Ishikawa (cell line): ENCODE measurements around the gene NPAS2.

Source experiments
- EP300 ChIP-seq: IDR thresholded peaks from 2 replicates; pipeline ENCODE4 v1.6.1; 2012; ENCODE audit warnings: borderline replicate concordance
- FOXM1 ChIP-seq: IDR thresholded peaks from 2 replicates; pipeline ENCODE4 v1.6.1; 2012; ENCODE audit warnings: low read depth, borderline replicate concordance
- TF ChIP-seq, protein P1 (sequence below): IDR thresholded peaks from 2 replicates; pipeline ENCODE4 v1.6.1; 2012

DNA sequence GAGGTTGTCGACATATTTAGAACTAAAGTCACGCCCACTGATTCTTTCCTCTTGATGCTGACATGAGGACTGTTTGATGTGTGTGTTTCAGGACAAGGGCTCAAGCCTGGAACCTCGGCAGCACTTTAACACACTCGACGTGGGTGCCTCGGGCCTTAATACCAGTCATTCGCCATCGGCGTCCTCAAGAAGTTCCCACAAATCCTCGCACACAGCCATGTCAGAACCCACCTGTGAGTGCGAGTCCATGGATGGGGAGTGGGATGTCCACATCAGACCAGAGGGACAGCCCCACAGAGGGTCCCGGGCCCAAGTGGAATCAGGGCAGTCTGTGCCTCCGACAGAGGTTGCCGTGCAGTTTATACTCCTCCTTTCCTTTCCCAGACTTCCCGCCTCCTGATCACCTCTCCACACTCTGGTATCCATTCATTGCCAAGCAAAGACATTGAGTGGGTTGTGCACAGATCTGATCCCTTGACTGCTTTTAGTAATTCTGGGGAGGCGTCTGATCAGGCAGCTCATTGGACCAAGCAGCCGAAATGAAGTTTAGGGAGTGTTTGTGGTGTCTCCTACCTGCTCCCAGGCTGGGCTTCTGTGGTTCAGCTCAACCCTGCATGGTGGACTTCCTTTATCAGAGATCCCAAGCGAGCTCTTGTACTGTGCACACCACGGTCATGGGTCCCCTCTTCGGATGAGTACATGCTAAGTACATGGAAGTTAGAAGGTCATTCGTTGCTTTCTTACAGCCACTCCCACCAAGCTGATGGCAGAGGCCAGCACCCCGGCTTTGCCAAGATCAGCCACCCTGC lies 155.0 kb downstream of the NPAS2 start:
- TF ChIP-seq EP300 (no peak), FOXM1 (no peak)
- TF ChIP-seq, protein P1, sequence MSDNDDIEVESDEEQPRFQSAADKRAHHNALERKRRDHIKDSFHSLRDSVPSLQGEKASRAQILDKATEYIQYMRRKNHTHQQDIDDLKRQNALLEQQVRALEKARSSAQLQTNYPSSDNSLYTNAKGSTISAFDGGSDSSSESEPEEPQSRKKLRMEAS: no peak
